GM12878 (cell line): ENCODE measurements around the gene RAP1GAP2. TPM values are rescaled to one million over a fixed set of nuclear protein-coding genes. Genes with fewer than 3 reads are reported as not detected.

Experiments
- ATAC-seq: fragments of 200-7000 bp; cut with Tn5 transposase; 3 replicates; pipeline ENCODE4 v1.9.1; 2020; ENCODE audit warnings: mild to moderate bottlenecking, moderate library complexity
- BruUV-seq: library from RNA; stranded (reverse); fragments of 400-500 nt; replicated peaks from 2 replicates; lab custom pipeline; 2021; lab: Mats Ljungman, UMichigan
- CTCF ChIA-PET: fragments of 300-600 bp; sonication (Branson Sonifier 250); formaldehyde crosslinking; extraction: SDS; loops from one replicate; lab custom pipeline; 2021; ENCODE audit warnings: inconsistent platforms; lab: Yijun Ruan, JAX
- POLR2A ChIA-PET: fragments of 350-600 bp; formaldehyde crosslinking; extraction: SDS; loops from one replicate; lab custom pipeline; 2021; ENCODE audit warnings: inconsistent platforms; lab: Charles Lee
- RAD21 ChIA-PET: fragments of 300-600 bp; sonication (Branson Sonifier 250); formaldehyde crosslinking; loops from one replicate; lab custom pipeline; 2023; ENCODE audit warnings: antibody characterized with exemption; ENCODE audit not compliant: unreplicated experiment; lab: Charles Lee
- SMC1A ChIA-PET: fragments of 300-600 bp; sonication (Branson Sonifier 250); formaldehyde crosslinking; loops from one replicate; lab custom pipeline; 2023; ENCODE audit not compliant: unreplicated experiment, uncharacterized antibody; lab: Charles Lee
- DNase-seq: peaks from one replicate; pipeline ENCODE4 v3.0.0-alpha.2; 2011; ENCODE audit warnings: low read depth, low spot score
- FAIRE-seq: peaks from 3 replicates; lab custom pipeline; 2011; peaks lifted over from hg19 to GRCh38; lab: Jason Lieb, UNC
- H2AFZ ChIP-seq: 2 replicates; pipeline ENCODE4 v1.6.0; 2011; ENCODE audit warnings: low read depth, low read length, control low read depth; ENCODE audit not compliant: control insufficient read depth
- H3K27ac ChIP-seq: 2 replicates; pipeline ENCODE4 v1.5.1; 2011; ENCODE audit warnings: control low read depth; ENCODE audit not compliant: control insufficient read depth, insufficient read depth
- H3K27me3 ChIP-seq, 2 experiments: replicated peaks in 1 of 2; 2 replicates each; pipeline versions ENCODE4 v1.6.0 to v1.6.1; 2011; ENCODE audit warnings: low read length in 1 of 2; ENCODE audit not compliant: control insufficient read depth in 2 of 2, insufficient read depth in 2 of 2
- H3K36me3 ChIP-seq, 2 experiments: 2 replicates each; pipeline ENCODE4 v1.5.1; 2011; ENCODE audit warnings: low read length in 1 of 2; ENCODE audit not compliant: control insufficient read depth in 2 of 2, insufficient read depth in 2 of 2
- H3K4me1 ChIP-seq: 2 replicates; pipeline ENCODE4 v1.6.1; 2011; ENCODE audit warnings: mild to moderate bottlenecking, low read length, moderate library complexity, mixed read lengths; ENCODE audit not compliant: control insufficient read depth, insufficient read depth
- H3K4me2 ChIP-seq: 2 replicates; pipeline ENCODE4 v1.6.0; 2011; ENCODE audit warnings: control low read depth; ENCODE audit not compliant: control insufficient read depth, insufficient read depth
- H3K4me3 ChIP-seq: fragments of 200-600 bp; sonication (generic); 2 replicates; pipeline ENCODE4 v1.5.1; 2016
- H3K79me2 ChIP-seq: 2 replicates; pipeline ENCODE4 v1.6.0; 2011; ENCODE audit warnings: low read length; ENCODE audit not compliant: control insufficient read depth, insufficient read depth
- H3K9ac ChIP-seq: 2 replicates; pipeline ENCODE4 v1.8.0; 2011; ENCODE audit warnings: low read length, control low read depth, mixed read lengths; ENCODE audit not compliant: control insufficient read depth, insufficient read depth
- H3K9me3 ChIP-seq: replicated peaks from 3 replicates; pipeline ENCODE4 v1.5.1; 2011; ENCODE audit warnings: mild to moderate bottlenecking, low read length; ENCODE audit not compliant: control insufficient read depth, insufficient read depth
- H4K20me1 ChIP-seq: 2 replicates; pipeline ENCODE4 v1.6.0; 2011; ENCODE audit not compliant: control insufficient read depth, insufficient read depth
- BMI1 ChIP-seq: fragments of 450-650 bp; IDR thresholded peaks from 2 replicates; pipeline ENCODE4 v1.6.1; 2016; ENCODE audit warnings: mild to moderate bottlenecking, moderate library complexity, borderline replicate concordance
- CHD2 ChIP-seq: IDR thresholded peaks from 2 replicates; pipeline ENCODE4 v1.6.1; 2011; ENCODE audit warnings: low read depth, low read length, improper control_type of control experiment, borderline replicate concordance
- DPF2 ChIP-seq: fragments of 450-650 bp; IDR thresholded peaks from 2 replicates; pipeline ENCODE4 v1.6.1; 2017; ENCODE audit warnings: mild to moderate bottlenecking
- E2F4 ChIP-seq: IDR thresholded peaks from 2 replicates; pipeline ENCODE4 v1.6.1; 2012; ENCODE audit warnings: low read depth, low read length, improper control_type of control experiment
- EGR1 ChIP-seq, 2 experiments: IDR thresholded peaks; 1 replicate in 1 of 2; 2 replicates in 1 of 2; pipeline ENCODE4 v1.6.1; 2011 to 2012; ENCODE audit warnings: low read depth in 2 of 2, low read length in 2 of 2, borderline replicate concordance in 1 of 2, mild to moderate bottlenecking in 1 of 2, moderate library complexity in 1 of 2
- ESRRA ChIP-seq: IDR thresholded peaks from 2 replicates; pipeline ENCODE4 v1.6.1; 2012; ENCODE audit warnings: mild to moderate bottlenecking, low read length, improper control_type of control experiment
- MEF2B ChIP-seq: fragments of 450-650 bp; IDR thresholded peaks from 2 replicates; pipeline ENCODE4 v1.6.1; 2018; ENCODE audit warnings: mild to moderate bottlenecking, moderate library complexity; ENCODE audit not compliant: partially characterized antibody, poor library complexity, severe bottlenecking
- MTA3 ChIP-seq: IDR thresholded peaks from 2 replicates; pipeline ENCODE4 v1.6.1; 2012; ENCODE audit warnings: low read length, inconsistent platforms, borderline replicate concordance
- MYB ChIP-seq: fragments of 150-350 bp; IDR thresholded peaks from 2 replicates; pipeline ENCODE4 v1.6.1; 2014; ENCODE audit warnings: mild to moderate bottlenecking, low read depth, low read length, borderline replicate concordance
- NFXL1 ChIP-seq: fragments of 450-650 bp; IDR thresholded peaks from 2 replicates; pipeline ENCODE4 v1.6.1; 2017; ENCODE audit warnings: antibody characterized with exemption, mild to moderate bottlenecking, borderline replicate concordance
- NRF1 ChIP-seq: conservative IDR thresholded peaks from 2 replicates; pipeline ENCODE4 v1.6.1; 2011; ENCODE audit warnings: mild to moderate bottlenecking, low read depth, low read length, improper control_type of control experiment
- PBX3 ChIP-seq: IDR thresholded peaks from 2 replicates; pipeline ENCODE4 v1.6.1; 2011; ENCODE audit warnings: mild to moderate bottlenecking, low read depth, low read length, moderate library complexity; ENCODE audit not compliant: insufficient replicate concordance
- POLR2AphosphoS5 ChIP-seq: IDR thresholded peaks from 2 replicates; pipeline ENCODE4 v1.6.1; 2011; ENCODE audit warnings: mild to moderate bottlenecking, low read length, inconsistent platforms
- SREBF2 ChIP-seq: IDR thresholded peaks from 2 replicates; pipeline ENCODE4 v1.6.1; 2012; ENCODE audit warnings: mild to moderate bottlenecking, low read length
- TAF1 ChIP-seq: IDR thresholded peaks from 2 replicates; pipeline ENCODE4 v1.6.1; 2011; ENCODE audit warnings: mild to moderate bottlenecking, low read depth, low read length, borderline replicate concordance
- TARDBP ChIP-seq: IDR thresholded peaks from 2 replicates; pipeline ENCODE4 v1.6.1; 2016; ENCODE audit warnings: borderline replicate concordance
- USF2 ChIP-seq: IDR thresholded peaks from 2 replicates; pipeline ENCODE4 v1.6.1; 2011; ENCODE audit warnings: low read depth, low read length, improper control_type of control experiment, borderline replicate concordance
- ZBED1 ChIP-seq: IDR thresholded peaks from 2 replicates; pipeline ENCODE4 v1.6.1; 2016; ENCODE audit warnings: borderline replicate concordance
- ZZZ3 ChIP-seq: IDR thresholded peaks from 2 replicates; pipeline ENCODE4 v1.6.1; 2011; ENCODE audit warnings: low read depth; ENCODE audit not compliant: control insufficient read depth, insufficient read length
- WGBS: methylation state at CpG from one replicate; pipeline ENCODE4 v1.1.6; 2016; ENCODE audit warnings: low lambda C conversion rate; ENCODE audit not compliant: insufficient replicate concordance, insufficient coverage; ENCODE audit errors: missing lambda C conversion rate; 5-methylcytosine and 5-hydroxymethylcytosine counted together
- in situ Hi-C: fragments of 300-500 bp; cut with MboI; formaldehyde crosslinking; loops from 9 replicates; pipeline ENCODE4 v1.14.3; 2018; ENCODE audit warnings: mixed read lengths
- intact Hi-C: fragments of 100-400 bp; cut with micrococcal nuclease; formaldehyde crosslinking; loops from one replicate; pipeline ENCODE4 v1.14.2; 2022; ENCODE audit not compliant: unreplicated experiment
- polyA plus RNA-seq, 11 experiments: library from polyadenylated mRNA; depleted of rRNA in 4 of 11; unstranded in 6 of 11; stranded (reverse) in 5 of 11; fragments of >200 nt; fragmentation: Nextera tagmentation in 4 of 11; fragmentation: Illumina TruSeq in 1 of 11; extraction: Ambion mirVana in 4 of 11; extraction: Trizol in 1 of 11; gene quantifications; 1 replicate in 1 of 11; 2 replicates in 10 of 11; pipeline versions ENCODE4 v1.2.1 to v1.2.3, GENCODE V29; 2011 to 2016; ENCODE audit warnings: inconsistent platforms in 2 of 11, missing spikeins in 2 of 11, low read depth in 1 of 11
- total RNA-seq, 4 experiments: library from RNA; depleted of rRNA in 3 of 4; stranded (reverse); fragments of >200 nt in 3 of 4; fragmentation: Illumina TruSeq in 1 of 4; extraction: Trizol in 1 of 4; gene quantifications; 2 replicates each; pipeline versions ENCODE4 v1.2.1 to v1.2.3, GENCODE V29; 2013 to 2021

The RAP1GAP2 gene
- total and polyA plus RNA-seq, 10 of the 15 experiments (the other 5 are each of a cell fraction or from before 2014, with no cell fraction given), result 0.03 to 0.95 (median 0.49) TPM; not detected in 2

- TF ChIP-seq PBX3, result no peak
- TF ChIP-seq MYB, result no peak
- no peak for TF ChIP-seq EGR1 (IDR thresholded peaks at IDR 0.05; ENCODE audit: borderline replicate concordance in 1 of 2, low read depth in 2 of 2, low read length in 2 of 2)
- TF ChIP-seq E2F4, result no peak
- TF ChIP-seq CHD2, result no peak
- TF ChIP-seq MTA3, result no peak
- no peak for TF ChIP-seq ZBED1
- no peak for TF ChIP-seq POLR2AphosphoS5
- TF ChIP-seq, all 136 proteins: peak for 0
Measured at GRCh38 chr17:2943981-2944380, 147.7 kb downstream of the RAP1GAP2 start (continued).

GRCh38 chr17:2945299-2945698 lies 149.1 kb downstream of the RAP1GAP2 start:
- H3K27me3 ChIP-seq, result no peaks in the 10 kb centered on the region; a peak in 2 of 4 replicates
- H3K9ac ChIP-seq, result no peak overlapping the region
- no peaks in the 10 kb centered on the region for H3K36me3 ChIP-seq
- ChIA-PET POLR2A (no interaction called here), RAD21 (no interaction called here), SMC1A (no interaction called here), CTCF (interaction anchor here (1.5 kb wide), 1 partner anchor 16 kb away, joined by 3 read pairs; no protein-coding TSS in a partner anchor)
- WGBS, result 18% methylated on average over 2 of the region's 2 CpGs
- no peaks in the 10 kb centered on the region for H4K20me1 ChIP-seq
- intact Hi-C loops, result no loop called here
- no peak overlapping the region for H3K4me3 ChIP-seq
- TF ChIP-seq BMI1 (no peak), TAF1 (no peak), ZZZ3 (no peak), NFXL1 (no peak), TARDBP (no peak), PBX3 (no peak), ESRRA (no peak), NRF1 (no peak), USF2 (no peak), SREBF2 (no peak), MEF2B (no peak), ZBED1 (no peak), DPF2 (no peak), CHD2 (no peak)
- H3K27ac ChIP-seq, result no peak overlapping the region
- no peaks in the 10 kb centered on the region for H3K9me3 ChIP-seq
- in situ Hi-C loops, result no loop called here
- DNase-seq (no peak), ATAC-seq (no peak), FAIRE-seq (no peak)
- no peaks in the 10 kb centered on the region for H3K79me2 ChIP-seq
- no TSS peak for BruUV-seq
- H2AFZ ChIP-seq, result no peak overlapping the region
- H3K4me2 ChIP-seq, result no peak overlapping the region
- H3K4me1 ChIP-seq, result no peaks in the 10 kb centered on the region
